ENCODE measurements around the gene SDHAF3.
"Not testable (repeated sequence)": the region's sequence is repeated elsewhere in the genome, so short reads cannot be mapped to it uniquely, and the experiment has no call there.

The SDHAF3 gene

DNA sequence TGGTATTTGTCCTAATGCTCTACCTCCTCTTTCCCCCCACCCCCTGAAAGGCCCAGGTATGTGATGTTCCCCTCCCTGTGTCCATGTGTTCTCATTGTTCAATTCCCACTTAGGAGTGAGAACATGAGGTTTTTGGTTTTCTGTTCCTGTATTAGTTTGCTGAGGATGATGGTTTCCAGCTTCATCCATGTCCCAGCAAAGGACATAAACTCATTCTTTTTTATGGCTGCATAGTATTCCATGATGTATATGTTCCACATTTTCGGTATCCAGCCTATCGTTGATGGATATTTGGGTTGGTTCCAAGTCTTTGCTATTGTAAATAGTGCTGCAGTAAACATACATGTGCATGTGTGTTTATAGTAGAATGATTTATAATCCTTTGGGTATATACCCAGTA lies 5.6 kb downstream of the SDHAF3 start:
- not testable (repeated sequence) for DNase-seq (ENCODE audit: low read depth)

DNA sequence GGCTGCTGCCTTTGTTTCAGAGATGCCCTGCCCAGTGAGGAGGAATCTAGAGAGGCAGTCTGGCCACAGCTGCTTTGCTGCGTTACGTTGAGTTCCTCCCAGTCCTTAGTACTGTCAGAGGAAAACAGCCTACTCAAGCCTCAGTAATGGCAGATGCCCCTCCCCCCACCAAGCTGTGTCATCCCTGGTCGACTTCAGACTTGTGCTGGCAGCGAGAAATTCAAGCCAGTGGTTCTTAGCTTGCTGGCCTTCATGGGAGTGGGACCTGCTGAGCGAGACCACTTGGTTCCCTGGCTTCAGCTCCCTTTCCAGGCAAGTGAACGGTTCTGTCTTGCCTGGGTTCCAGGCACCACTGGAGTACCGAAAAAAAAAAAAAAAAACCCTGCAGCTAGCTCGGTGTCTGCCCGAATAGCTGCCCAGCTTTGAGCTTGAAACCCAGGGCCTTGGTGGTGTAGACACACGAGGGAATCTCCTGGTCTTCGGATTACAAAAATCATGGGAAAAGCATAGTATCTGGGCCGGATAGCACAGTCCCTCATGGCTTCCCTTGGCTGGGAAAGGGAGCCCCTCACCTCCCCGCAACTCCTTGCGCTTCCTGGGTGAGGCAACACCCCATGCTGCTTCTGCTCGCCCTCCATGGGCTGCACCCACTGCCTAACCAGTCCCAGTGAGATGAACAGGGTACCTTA lies 9.1 kb downstream of the SDHAF3 start:
- no peak for DNase-seq (ENCODE audit: low read depth)

DNA sequence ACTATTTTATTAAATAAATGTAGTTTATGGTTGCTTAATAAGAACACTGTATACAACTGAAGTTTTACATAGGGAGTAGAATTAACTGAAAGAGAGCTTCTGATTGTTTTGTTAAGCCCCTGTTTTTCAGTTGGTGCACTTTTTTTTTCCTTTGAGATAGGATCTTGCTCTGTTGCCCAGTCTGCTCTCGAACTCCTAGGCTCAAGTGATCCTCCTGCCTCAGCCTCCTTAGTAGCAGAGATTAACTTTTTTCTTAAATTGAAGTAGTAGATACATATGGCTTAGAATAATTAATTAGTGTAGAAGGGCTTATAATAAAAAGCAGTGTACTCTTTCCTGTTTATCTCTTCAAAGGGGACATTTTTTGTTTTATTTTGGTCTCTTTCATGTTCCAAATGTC lies 11.2 kb downstream of the SDHAF3 start:
- no peak for DNase-seq (ENCODE audit: low read depth)

DNA sequence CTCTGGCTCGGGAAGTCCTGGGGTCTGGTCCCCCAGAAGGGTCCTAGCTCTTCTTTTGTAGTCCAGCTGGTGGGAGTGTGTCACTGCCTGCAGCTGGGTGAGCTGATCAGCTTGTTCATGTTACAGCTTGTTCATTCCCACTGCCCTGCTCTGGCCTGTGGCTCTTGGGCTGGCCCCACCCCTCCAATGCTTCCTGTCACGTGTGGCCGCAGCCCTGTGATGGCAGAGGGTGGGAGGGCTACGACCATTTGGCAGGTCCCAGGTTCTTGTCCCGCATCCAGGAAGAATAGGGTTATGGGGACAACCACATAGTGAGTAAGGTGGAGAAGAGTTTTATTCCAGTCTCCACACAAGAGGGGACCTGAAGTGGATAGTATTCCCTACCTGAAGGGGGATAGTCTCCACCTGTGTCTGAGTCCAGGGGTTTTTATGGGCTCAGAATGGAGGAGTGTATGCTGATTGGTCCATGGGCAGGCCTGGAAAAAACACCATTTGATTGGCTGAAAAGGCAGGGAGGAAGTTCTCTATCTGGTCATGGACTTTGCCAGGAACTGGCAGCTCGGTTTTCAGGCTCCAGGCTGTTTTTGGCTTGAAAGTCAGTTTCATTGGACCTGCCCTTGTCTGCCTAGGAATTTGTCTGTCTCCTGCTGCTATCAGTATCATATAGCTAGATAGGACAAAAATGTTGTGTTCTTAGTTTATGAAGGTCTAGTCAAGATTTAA lies 13.1 kb downstream of the SDHAF3 start:
- DNase-seq (ENCODE audit: low read depth), result no peak

DNA sequence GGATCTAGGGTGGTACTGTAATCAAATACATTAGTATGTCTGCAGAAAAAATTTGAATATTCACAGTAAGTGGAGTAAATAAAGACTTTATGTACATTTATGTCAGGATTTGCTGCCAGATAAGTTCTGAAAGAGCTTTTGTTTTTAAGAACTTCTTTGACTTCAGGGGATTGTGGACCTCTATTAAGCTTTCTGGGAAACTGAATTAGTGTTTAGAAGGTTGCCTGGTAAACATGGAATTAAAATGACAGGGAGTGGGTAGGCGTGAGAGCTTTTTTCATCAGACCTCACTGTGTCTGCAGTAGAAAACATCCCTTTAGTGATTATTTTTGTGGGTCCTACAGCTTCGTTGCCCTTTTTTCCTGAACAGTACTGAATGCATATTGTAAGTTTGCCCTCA lies 15.7 kb downstream of the SDHAF3 start:
- no peak for DNase-seq (ENCODE audit: low read depth)

DNA sequence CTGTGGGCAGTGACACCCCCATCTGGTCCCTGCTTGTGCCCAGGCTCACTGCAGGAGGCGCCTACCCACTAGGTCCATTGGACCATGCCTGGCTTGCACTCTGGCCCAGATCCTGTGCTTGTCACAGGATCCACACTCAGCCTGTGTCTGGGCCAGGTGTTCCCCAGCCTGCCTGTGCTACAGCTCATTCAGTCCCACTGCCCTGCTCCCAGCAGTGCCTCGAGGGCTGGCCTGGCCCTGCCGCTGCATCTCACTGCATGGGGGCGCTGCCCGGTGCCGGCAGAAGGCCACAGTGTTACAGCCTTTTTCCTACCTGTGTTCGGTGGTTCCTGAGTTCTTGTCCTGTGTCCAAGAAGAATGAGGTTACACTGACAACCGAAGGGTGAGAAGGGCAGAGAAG lies 21.3 kb downstream of the SDHAF3 start:
- DNase-seq (ENCODE audit: low read depth), result no peak

DNA sequence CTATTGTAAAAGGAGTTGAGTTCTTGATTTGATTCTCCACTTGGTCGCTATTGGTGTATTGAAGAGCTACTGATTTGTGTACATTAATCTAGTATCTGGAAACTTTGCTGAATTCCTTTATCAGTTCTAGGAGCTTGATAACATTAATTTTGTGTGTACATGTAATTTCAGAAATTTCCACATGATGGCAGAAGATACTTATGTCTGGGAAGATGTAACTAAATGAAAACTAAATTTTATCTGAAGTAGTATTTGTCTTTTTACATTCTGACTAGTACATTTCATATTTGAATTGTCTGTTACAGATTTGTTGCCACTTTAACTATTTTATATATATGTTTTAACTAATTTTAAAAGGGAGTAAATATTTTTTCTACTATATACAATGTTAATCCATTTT lies 27.6 kb downstream of the SDHAF3 start:
- DNase-seq (ENCODE audit: low read depth), result no peak

DNA sequence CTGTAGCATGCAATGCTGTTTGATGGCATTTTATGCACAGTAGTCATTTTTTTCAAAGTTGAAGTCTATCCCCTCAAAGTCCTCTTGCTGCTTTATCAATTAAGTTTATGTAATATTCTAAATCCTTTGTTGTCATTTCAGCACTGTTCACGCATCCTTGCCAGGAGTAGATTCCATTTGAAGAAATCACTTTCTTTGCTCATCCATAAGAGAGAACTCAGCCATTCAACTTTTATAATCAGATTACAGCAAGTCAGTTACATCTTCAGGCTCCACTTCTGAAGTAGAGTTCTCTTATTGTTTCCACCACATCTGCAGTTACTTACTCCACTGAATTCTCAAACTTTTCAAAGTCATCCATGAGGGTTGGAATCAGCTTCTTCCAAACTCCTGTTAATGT lies 32.3 kb downstream of the SDHAF3 start:
- DNase-seq (ENCODE audit: low read depth), result no peak

DNA sequence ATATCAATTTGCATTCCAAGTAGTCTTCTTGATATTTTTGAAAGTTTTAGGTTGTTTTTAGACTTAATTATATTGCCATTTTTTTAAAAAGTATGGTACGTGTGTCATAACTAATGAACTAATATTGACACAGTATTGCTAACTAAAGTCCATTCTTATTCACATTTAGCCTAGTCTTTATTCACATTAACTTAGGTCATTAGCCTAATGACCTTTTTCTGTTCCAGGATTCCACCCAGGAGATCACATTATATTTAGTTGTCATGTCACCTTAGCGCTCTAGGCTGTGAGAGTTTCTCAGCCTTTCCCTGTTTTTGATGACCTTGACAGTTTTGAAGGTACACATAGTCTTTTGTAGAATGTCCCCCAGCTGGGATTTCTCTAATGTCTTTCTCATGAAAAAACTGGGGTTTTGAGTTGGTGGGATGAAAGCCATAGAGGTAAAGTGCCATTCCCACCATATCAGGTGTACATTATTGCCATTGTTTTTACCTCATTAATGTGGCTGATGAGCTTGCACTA lies 38.5 kb downstream of the SDHAF3 start:
- DNase-seq (ENCODE audit: low read depth), result no peak

DNA sequence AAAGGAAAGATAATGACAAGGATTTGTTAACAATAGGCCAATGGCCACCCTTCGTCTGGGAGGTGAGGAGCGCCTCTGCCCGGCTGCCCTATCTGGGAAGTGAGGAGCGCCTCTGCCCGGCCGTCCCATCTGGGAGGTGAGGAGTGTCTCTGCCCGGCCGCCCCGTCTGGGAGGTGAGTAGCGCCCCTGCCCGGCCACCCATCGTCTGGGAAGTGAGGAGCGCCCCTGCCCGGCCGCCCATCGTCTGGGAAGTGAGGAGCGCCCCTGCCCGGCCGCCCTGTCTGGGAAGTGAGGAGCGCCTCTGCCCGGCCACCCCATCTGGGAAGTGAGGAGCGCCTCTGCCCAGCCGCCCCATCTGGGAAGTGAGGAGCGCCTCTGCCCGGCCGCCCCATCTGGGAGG lies 42.5 kb downstream of the SDHAF3 start:
- DNase-seq (ENCODE audit: low read depth), result not testable (repeated sequence)

DNA sequence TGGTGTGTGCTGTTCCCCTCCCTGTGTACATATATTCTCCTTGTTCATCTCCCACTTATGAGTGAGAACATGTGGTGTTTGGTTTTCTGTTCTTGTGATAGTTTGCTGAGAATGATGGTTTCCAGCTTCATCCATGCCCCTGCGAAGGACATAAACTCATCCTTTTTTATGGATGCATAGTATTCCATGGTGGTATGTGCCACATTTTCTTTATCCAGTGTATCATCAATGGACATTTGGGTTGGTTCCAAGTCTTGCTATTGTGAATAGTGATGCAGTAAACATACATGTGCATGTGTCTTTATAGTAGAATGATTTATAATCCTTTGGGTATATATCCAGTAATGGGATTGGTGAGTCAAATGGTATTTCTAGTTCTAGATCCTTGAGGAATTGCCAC lies 44.1 kb downstream of the SDHAF3 start:
- DNase-seq (ENCODE audit: low read depth), result not testable (repeated sequence)

DNA sequence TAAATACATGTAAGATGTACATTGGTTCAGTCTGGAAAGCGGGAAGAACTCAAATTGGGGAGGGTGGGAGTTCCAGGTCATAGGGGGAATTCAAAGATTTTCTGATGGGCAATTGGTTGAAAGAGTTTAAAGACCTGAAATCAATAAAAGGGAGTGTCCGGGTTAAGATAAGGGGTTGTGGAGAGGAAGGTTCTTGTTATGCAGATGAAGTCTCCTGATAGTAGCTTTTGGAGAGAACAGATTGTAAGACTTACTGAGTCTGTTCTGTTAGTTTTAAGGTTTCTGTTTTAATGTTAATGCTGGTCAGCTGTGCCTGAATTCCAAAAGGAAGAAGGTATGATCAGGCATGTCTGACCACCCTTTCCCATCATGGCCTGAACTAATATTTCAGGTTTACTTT lies 48.8 kb downstream of the SDHAF3 start:
- no peak for DNase-seq (ENCODE audit: low read depth)

DNA sequence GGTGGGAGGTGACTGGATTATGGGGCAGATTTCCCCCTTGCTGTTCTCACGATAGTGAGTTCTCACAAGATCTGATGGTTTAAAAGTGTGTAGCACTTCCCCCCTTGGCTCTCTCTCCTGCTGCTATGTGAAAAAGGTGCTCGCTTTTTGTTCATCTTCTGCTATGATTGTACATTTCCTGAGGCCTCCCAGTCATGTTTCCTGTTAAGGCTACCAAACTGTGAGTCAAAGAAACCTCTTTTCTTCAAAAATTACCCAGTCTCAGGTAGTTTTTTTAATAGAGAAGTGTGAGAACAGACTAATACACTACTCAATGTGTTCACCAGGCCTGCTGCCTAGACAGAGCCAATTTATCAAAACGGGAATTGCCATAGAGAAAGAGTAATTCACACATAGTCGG lies 49.7 kb downstream of the SDHAF3 start:
- DNase-seq (ENCODE audit: low read depth), result no peak

DNA sequence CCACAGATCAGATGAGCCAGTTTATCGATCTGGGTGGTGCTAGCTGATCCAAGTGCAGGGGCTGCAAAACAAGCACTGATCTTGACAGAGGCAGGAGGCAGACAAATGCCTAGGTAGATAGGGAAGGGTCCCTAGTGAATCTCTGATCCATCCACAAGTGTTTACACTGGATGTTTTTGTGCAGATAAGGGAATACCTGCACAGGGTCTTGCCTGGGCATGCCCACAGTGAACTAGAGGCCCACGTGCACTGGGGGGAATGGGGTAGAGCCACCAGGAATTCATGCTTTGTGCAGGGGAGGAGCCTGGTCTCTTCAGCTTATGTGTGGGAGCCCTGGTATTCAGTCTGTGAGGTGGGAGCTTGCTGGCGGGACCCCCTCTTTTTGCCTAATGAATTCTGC lies 50.3 kb downstream of the SDHAF3 start:
- no peak for DNase-seq (ENCODE audit: low read depth)

DNA sequence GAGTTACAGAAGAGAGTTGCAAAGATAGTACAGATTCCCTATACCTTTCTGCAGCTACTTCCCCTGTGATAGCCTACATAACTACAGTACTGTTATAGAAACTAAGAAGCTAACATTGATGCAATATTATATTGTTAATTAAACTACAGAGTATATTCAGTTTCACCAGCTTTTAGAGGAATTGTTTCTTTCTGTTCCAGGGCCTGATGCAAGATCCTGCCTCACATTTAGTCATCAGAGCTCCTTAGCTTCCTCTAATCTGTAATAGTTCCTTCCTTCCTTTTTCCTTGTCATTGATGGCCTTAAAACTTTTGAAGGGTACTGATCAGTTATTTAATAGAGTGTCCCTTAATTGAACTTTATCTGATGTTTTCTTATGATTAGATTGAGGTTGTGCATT lies 56.8 kb downstream of the SDHAF3 start:
- DNase-seq (ENCODE audit: low read depth), result no peak

DNA sequence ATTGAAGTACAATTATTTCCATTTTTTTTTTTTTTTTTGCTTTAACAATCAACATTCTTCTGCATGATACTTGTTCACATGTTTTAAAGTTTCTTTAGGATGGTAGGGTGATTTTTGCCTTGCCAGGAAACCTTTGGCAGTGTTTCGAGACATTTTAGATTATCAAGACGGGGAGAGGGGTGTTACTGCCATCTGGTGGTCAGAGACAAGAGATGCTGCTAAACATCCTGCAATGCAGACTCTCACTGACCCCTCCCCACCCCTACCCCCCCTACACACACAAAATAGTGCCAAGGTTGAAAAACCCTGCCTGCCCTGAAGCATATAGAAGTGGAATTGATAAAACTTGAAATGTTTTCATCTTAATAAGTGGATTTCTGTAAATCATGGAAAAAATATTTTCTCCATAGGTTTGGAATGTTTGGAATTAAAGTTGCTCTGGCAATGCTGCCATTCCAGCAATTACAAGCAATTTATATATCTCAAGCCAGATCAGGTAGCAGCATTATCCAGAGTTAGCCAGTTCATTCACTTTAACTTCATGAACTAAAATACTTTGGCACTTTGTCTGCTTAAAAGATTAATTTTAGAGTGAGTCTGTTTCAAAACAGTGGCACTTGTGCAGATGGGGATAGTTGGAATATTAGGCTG lies 62.1 kb downstream of the SDHAF3 start:
- DNase-seq (ENCODE audit: low read depth), result peak; percentile 9

DNA sequence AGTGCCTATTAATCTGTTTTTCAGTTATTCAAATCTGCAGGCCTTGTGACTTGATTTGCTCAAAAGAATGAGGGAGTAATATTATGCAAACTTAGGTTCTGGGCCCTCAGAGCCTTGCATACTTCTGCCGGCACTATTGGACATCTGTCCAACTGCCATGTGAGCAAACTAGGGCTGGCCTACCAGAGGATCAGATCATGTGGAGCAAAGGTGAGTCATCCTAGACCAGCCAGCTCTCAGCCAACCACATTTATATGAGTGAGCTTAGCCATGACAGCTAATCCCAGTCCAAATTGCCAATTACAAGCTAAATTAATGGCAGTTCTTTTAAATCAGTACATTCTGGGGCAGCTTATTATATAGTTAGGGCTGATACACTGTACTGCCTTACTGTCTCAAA lies 69.6 kb downstream of the SDHAF3 start:
- no peak for DNase-seq (ENCODE audit: low read depth)

DNA sequence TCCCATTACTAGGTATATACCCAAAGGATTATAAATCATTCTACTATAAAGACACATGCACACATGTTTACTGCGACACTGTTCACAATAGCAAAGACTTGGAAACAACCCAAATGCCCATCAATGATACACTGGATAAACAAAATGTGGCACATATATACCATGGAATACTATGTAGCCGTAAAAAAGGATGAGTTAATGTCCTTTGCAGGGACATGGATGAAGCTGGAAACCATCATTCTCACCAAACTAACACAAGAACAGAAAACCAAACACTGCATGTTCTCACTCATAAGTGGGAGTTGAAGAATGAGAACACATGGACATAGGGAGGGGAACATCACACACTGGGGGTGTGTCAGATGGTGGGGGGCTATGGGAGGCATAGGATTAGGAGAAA lies 78.7 kb downstream of the SDHAF3 start:
- DNase-seq (ENCODE audit: low read depth), result not testable (repeated sequence)

DNA sequence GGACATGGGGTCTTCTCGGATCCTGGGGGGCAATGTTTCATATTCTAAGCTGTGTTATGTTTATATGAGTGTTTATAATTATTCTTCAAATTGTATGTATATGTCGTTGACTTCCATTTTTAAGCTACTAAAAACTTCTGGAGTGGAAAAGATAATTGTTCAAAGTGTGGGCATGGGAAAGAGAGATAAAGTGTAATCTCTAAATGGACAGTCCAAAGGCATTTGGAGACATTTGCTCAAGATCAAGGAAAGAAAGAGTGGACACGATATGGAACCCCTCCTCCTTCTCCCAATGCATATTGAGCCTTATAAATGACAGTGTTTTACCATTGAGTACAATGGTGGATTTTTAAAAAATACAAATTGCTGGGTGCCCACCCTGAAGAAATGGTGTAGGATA lies 81.1 kb downstream of the SDHAF3 start:
- DNase-seq (ENCODE audit: low read depth), result no peak

DNA sequence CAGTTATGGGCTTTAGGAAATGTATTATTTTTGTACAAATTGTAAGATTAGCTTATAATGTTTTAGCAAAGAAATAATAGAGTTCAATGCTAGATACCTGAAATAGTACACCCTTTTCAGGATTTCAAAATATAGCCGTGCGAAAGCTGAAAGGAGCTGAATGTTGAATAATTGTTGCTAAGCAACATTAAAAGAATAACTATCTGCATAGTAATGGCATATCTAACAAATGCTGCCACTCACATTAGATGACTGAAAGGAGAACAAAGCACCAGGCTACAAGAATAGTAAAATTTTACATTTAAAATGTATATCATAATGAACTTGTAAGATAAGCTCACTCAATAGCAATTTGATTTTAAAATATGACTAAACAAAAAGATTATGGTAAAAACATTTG lies 82.5 kb downstream of the SDHAF3 start:
- DNase-seq (ENCODE audit: low read depth), result no peak

DNA sequence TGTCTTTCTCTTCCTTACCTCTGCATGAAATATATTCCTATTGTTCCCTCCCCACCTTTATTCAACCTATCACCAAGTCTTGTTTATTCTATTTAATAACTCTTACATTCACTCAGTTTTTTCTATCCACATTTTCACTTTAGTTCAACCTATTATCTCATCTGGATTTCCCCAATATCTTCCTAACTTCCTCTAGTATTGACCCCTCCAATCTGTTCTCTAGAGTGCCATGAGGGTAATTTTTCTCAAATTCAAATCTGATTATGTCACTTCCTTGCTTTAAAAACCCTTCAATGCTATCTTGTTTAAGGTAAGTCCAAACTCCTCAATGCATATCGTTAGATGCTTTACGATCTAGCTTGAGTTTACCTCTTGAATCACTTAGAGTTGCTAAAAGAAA lies 86.5 kb downstream of the SDHAF3 start:
- no peak for DNase-seq (ENCODE audit: low read depth)

DNA sequence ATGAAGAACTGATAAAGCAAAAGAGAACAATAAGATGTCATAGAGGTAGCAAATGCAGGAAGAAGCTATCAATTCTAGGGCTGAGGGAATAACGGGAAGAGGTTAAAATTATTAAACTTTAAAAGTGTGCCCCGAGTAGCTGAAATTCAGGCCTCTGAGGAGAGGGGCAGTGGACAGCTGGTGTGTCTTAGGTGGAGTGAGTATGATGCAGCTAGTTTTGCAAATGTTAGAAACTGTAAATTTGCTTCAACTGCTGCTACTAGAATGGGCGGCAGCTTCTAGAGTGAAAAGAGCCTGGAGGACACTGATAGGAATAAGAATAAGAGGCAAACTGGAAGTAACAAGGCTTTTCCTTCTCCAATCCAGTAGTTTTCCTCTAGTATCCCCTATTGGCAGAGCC lies 87.3 kb downstream of the SDHAF3 start:
- DNase-seq (ENCODE audit: low read depth), result no peak

DNA sequence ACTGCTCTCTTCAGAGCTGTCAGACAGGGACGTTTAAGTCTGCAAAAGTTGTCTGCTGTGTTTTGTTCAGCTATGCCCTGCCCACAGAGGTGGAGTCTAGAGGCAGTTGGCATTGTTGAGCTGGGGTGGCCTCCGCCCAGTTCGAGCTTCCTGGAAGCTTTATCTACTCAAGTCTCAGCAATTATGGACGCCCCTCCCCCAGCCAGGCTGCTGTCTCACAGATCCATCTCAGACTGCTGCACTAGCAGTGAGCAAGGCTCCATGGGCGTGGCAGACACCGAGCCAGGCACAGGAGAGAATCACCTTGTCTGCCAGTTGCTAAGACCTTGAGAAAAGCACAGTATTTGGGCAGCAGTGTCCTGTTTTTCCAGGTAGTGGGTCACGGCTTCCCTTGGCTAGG lies 98.1 kb downstream of the SDHAF3 start:
- no peak for DNase-seq (ENCODE audit: low read depth)
